Stimulated activated CD4-positive, alpha-beta T cell treated with anti-CD3 and anti-CD28 coated beads, TNF-alpha, amount 100 ng/mL, for 24 hours (primary cell): Measurements from ENCODE around the gene GRHL3.
A peak's percentile ranks its signal among the peaks of the same experiment; 100 is the strongest.

Experiments used
- DNase-seq, 3 experiments: peaks; one replicate each; pipeline ENCODE4 v3.0.0-alpha.2; 2020; ENCODE audit warnings: low read depth in 3 of 3

Gene GRHL3

GRCh38 chr1:24317956-24318614 is 1.1 kb upstream of the GRHL3 start:
- DNase-seq, result no peak

GRCh38 chr1:24318615-24319311 is 394 bp upstream of the GRHL3 start:
- DNase-seq, result no peak

GRCh38 chr1:24319962-24320361 is 805 bp downstream of the GRHL3 start:
- no peak for DNase-seq

- DNase-seq, result no peak
Measured at GRCh38 chr1:24321126-24321525, 2.0 kb downstream of the GRHL3 start.

- DNase-seq, result peak; percentile 58 to 80 (median 61)
Measured at GRCh38 chr1:24321697-24322469, 2.7 kb downstream of the GRHL3 start.

- no peak for DNase-seq
Measured at GRCh38 chr1:24322470-24323177, 3.5 kb downstream of the GRHL3 start.

- DNase-seq, result no peak
Measured at GRCh38 chr1:24323281-24323680, 4.1 kb downstream of the GRHL3 start.

GRCh38 chr1:24324903-24325302 is 5.7 kb downstream of the GRHL3 start:
- no peak for DNase-seq

GRCh38 chr1:24325587-24326449 is 6.7 kb downstream of the GRHL3 start:
- no peak for DNase-seq

- no peak for DNase-seq
Measured at GRCh38 chr1:24327486-24327885, 8.3 kb downstream of the GRHL3 start.

- DNase-seq, result no peak
Measured at GRCh38 chr1:24327891-24328290, 8.7 kb downstream of the GRHL3 start.

- DNase-seq, result no peak
Measured at GRCh38 chr1:24329331-24329730, 10.2 kb downstream of the GRHL3 start.

- no peak for DNase-seq
Measured at GRCh38 chr1:24329797-24330543, 10.8 kb downstream of the GRHL3 start.

- no peak for DNase-seq
Measured at GRCh38 chr1:24331961-24332673, 13.0 kb downstream of the GRHL3 start.

- DNase-seq, result no peak
Measured at GRCh38 chr1:24336075-24336474, 16.9 kb downstream of the GRHL3 start.

GRCh38 chr1:24337455-24337854 is 18.3 kb downstream of the GRHL3 start:
- no peak for DNase-seq

GRCh38 chr1:24338447-24338846 is 19.3 kb downstream of the GRHL3 start:
- DNase-seq, result no peak

GRCh38 chr1:24339996-24340395 is 20.8 kb downstream of the GRHL3 start:
- DNase-seq, result no peak

GRCh38 chr1:24340770-24341169 is 21.6 kb downstream of the GRHL3 start:
- no peak for DNase-seq

- no peak for DNase-seq
Measured at GRCh38 chr1:24341260-24341659, 22.1 kb downstream of the GRHL3 start.
